T1000 (cell line): ENCODE measurements around the gene WFIKKN1.

ENCODE experiments used
- DNase-seq: peaks from one replicate; lab custom pipeline; 2025; ENCODE audit warnings: mixed read lengths; lab: John Stamatoyannopoulos, UW

Gene WFIKKN1

GRCh38 chr16:657487-657886 is 26.7 kb downstream of the WFIKKN1 start:
- DNase-seq, result no peak

DNA sequence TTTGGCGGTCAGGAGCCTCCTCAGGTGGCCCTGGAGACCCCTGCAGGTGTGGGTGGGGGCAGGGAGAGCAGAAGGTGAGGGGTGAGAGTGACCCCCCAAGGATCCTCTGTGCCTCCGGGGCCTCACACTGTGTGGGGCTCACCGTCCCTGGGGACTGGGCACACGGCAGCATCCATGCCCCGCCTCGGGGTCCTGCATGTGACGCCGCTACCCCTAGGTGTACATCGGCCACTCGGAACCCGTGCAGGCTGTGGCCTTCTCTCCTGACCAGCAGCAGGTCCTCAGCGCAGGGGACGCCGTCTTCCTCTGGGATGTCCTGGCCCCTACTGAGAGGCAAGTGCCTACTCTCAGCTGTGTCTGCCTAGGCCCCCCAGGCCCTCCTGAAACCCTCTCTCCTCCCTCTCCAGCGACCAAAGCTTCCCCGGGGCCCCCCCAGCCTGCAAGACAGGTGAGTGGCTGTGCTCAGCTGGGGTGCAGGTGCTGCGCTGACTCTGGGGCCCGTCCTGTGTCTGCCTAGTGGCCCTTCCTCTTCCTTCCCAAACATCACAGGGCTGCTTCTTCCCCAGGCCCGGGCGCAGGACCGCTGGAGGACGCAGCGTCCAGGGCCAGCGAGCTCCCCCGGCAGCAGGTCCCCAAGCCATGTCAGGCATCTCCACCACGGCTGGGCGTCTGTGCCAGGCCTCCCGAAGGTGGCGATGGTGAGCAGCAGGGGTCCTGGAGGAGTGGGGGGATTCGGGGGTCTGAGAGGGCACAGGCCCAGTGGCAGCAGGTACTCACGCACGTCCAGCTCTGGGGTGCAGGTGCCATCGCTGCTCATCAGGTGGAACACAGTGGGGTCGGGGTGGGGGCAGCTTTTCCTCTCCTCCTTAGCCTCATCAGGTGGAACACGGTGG is 28.1 kb downstream of the WFIKKN1 start:
- DNase-seq, result no peak

- DNase-seq, result no peak
Measured at GRCh38 chr16:659618-660017, 28.8 kb downstream of the WFIKKN1 start.

DNA sequence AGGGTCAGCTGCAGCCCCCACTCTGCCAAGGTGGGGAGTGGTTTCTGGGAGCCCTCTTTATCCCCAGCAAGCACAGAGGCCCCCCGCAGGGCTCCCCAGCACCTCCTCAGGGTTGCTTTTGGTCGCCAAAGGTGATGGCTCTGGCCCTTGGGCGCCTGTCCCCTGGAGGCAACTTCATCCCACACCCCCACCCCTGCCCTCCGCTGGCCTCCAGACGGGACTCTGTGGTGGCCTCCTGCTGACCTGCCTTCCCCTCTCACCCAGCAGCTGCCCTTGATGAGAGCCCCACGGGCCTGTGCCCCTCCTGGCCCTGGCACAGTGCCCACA is 29.3 kb downstream of the WFIKKN1 start:
- no peak for DNase-seq

DNA sequence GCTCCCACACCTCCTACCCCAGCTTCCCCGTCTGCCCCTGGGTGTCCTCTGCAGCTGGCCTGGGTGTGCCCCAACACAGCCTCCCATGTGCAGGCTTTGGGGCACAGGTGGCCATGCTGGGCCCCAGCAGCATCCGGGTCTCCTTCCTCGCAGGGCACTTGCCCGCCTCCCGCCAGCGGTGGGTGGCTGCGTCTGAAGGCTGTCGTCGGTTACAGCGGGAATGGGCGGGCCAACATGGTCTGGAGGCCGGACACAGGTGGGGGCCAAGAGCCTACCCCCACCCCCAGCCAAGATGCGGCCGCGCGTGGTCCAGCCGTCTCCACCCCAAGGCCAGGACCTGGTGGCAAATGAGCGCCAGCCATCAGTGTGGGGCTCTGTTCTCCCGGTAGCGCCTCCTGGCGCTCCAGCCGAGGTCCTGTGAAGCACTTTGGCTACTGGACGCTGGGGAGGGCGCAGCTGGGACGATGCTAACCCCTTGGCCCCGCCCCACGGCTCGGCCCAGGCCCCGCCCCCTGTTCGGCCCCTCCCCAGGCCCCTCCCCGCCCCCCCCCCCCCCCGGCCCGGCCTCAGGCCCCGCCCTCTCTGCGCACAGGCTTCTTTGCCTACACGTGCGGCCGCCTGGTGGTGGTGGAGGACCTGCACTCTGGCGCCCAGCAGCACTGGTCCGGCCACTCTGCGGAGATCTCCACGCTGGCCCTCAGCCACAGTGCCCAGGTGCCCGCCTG is 29.8 kb downstream of the WFIKKN1 start:
- DNase-seq, result peak; percentile 80

DNA sequence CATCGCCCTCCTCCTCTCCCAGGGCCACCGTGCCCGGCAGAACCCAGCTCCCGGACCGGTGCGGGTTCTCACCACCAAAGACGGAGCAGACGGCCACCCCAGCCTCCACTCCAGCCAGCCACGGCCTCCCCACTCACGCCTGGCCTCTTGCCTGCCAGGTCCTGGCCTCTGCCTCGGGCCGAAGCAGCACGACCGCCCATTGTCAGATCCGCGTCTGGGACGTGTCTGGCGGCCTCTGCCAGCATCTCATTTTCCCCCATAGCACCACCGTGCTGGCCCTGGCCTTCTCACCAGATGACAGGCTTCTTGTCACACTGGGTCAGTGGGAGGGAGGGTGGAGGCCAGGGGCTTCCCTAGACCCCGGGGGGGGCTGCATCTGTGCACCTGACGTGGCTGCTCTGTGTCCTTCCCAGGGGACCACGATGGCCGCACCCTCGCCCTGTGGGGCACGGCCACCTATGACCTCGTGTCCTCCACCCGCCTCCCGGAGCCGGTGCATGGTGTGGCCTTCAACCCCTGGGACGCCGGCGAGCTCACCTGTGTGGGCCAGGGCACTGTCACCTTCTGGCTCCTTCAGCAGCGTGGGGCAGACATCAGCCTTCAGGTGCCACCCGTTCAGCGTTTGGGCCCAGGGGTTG is 30.5 kb downstream of the WFIKKN1 start:
- no peak for DNase-seq

GRCh38 chr16:662095-662494 is 31.3 kb downstream of the WFIKKN1 start:
- no peak for DNase-seq

DNA sequence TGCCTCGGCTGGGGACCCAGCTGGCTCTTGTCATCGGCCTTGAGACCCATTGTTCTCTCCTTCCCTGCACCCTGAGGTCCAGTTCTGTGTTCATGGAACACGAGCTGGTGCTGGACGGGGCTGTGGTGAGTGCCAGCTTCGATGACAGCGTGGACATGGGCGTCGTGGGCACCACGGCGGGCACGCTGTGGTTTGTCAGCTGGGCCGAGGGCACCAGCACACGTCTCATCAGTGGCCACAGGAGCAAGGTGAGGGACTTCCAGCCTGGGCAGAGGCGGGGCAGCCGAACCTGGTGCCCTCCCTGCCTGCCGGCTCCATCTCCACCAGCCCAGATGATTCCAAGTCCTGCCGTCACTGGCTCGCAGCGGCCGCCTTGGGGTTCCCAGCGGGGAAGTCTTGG is 31.8 kb downstream of the WFIKKN1 start:
- no peak for DNase-seq

DNA sequence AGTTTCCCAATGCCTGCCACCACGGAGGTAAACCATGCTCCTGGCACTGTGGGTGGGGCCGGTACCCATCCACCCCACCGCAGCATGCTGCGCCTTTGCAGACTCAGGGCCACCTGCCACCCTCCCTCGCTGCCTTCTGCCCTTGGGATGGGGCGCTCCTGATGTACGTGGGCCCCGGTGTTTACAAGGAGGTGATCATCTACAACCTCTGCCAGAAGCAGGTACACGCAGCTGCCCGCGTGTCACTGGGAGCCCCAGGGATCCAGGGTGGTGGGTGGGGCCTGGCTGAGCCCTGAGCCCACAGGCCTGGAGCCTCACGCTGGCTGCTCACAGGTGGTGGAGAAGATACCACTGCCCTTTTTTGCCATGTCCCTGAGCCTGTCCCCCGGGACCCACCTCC is 35.8 kb downstream of the WFIKKN1 start:
- no peak for DNase-seq

GRCh38 chr16:667113-667779 is 36.5 kb downstream of the WFIKKN1 start:
- DNase-seq, result no peak

DNA sequence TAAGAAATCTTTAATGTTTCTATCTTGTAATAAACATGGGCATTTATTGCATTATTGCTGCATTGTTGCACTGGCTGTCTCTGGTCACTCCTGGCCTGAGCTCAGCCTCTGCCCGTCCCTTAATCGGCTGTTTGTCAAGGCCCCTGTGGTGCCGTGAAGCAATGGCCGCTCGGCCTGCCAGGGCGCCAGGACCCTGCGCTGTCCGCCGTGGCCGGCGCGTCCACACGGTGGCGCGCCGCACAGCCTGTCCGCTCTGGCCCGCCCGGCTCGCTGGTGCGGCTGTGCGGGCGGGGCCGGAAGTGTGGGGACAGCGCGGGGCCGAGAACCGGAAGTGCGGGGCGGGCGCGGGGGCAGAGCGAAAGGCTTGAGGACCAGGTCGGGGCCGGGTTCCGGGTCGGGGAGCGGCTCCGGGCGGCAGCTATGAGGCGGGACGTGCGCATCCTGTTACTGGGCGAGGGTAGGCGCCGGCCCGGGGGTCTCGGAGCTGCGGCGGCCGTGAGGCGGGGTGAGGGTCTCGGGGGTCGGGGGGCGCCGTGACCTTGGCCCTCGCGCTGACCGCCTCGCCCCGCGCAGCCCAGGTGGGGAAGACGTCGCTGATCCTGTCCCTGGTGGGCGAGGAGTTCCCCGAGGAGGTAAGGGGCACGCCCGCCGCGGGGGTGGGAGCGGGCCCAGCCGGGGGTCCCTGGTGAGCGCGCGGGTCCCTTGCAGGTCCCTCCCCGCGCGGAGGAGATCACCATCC is 37.2 kb downstream of the WFIKKN1 start, which contains the start of gene RHOT2:
Gene RHOT2 (plus strand): TSS at position 353 of the 739 bp plus-strand sequence. CDS start 68 bp downstream, at position 421.
- DNase-seq, result peak; percentile 86

DNA sequence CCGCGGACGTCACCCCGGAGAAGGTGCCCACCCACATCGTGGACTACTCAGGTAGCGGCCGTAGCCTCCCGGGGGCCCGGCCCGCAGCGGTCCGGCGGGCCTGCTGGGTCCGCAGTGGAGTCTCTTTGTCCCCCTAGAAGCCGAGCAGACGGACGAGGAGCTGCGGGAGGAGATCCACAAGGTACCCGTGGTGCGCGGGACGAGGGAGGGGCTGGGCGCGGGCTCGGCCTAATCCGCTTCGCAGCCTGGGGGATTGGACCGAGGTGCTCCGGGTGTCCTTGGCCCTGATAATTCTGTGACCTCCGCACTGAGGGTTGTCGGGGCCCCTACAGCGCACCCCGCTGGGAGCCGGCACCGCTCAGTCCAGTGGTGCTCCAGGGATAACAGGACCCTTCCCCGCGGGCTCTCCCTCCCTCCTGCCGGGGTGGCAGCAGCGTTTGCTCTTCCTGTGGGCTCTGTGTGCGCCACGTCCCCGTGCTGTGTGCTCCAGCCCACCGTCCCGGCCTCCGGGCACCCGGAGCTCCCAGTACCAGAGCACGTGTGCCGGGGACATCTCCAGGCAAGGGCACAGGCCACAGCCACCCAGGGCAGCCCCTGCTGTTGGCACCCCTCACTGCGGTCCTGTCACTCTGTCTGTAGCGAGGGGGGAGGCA is 37.9 kb downstream of the WFIKKN1 start:
- no peak for DNase-seq

DNA sequence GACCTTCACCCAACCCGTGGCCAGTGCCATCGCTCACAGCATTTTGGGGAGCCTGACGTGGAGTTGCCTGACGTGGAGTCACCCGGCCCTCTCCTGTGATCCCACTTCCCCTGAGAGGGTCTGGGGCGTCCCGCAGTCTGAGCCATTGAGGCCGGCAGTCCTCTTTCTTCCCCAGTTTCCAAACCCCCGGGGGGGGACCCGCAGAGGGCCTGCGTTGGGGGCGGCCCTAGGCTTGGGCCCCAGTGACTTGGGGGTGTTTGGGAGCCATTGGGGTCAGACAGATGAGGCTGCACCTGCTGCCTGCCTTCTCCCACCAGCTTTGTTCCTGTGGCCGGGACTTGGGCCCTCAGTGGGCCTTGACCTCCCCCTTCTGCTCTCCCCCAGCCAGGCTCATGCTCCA is 38.9 kb downstream of the WFIKKN1 start:
- DNase-seq, result no peak

- DNase-seq, result no peak
Measured at GRCh38 chr16:670485-671352, 39.9 kb downstream of the WFIKKN1 start.

GRCh38 chr16:671353-672131 is 40.8 kb downstream of the WFIKKN1 start:
- DNase-seq, result no peak

DNA sequence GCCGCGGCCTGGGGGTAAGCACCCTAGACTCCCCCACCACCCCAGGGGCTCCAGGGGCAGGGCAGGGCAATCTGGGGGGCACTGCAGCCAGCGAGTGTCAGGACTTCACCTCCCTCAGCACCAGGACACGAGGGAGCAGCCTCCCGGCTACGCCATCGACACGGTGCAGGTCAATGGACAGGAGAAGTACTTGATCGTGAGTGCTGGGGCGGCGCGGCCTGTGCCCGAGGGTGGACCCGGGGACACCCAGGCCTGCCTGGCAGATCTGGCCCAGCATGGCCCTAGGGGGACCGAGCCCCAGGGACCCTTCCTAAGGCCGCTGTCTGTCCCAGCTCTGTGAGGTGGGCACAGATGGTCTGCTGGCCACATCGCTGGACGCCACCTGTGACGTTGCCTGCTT is 41.6 kb downstream of the WFIKKN1 start:
- no peak for DNase-seq

DNA sequence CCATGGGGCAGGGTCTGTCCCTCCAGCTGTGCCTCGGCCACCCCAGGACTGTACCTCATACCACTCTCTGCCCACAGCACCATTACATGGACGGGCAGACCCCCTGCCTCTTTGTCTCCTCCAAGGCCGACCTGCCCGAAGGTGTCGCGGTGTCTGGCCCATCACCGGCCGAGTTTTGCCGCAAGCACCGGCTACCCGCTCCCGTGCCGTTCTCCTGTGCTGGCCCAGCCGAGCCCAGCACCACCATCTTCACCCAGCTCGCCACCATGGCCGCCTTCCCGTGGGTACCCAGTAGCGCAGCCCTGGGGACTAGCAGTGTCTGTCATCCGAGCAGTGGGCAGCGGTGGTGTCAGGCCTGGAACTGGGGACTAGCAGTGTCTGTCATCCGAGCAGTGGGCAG is 42.1 kb downstream of the WFIKKN1 start:
- no peak for DNase-seq

DNA sequence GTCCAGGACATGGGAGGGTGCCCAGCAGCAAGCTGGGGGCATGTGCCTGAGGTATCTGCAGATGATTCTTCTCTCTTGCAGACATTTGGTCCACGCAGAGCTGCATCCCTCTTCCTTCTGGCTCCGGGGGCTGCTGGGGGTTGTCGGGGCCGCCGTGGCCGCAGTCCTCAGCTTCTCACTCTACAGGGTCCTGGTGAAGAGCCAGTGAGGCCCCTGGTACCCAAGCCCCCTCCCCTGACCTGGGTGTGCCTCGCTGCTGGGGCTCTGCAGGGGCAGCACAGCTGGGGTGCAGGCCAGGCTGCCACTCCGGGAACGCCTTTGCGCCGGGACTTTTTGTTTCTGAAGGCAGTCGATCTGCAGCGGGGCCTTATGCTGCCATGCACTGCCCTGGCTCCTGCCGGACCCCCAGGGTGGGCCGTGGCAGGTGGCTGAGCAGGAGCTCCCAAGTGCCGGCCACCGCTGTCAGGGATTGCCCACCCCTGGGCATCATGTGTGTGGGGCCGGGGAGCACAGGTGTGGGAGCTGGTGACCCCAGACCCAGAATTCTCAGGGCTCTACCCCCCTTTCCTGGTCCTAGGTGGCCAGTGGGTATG is 42.7 kb downstream of the WFIKKN1 start:
- no peak for DNase-seq
